Astrocyte of the spinal cord (primary cell): Measurements from ENCODE around the gene FBXL4.

Experiments
- DNase-seq: peaks from one replicate; pipeline ENCODE4 v3.0.0; 2011; ENCODE audit warnings: low read depth, low spot score
- H3K4me3 ChIP-seq: 2 replicates; pipeline ENCODE4 v1.5.1; 2011; ENCODE audit warnings: low read depth, mild to moderate bottlenecking, low read length, moderate library complexity
- CTCF ChIP-seq: IDR thresholded peaks from 2 replicates; pipeline ENCODE4 v1.5.1; 2012; ENCODE audit warnings: low read depth, mild to moderate bottlenecking, low read length, inconsistent platforms
- in situ Hi-C: cut with HindIII; loops from 2 replicates; pipeline ENCODE4 v1.10.0; 2017; ENCODE audit warnings: low sequenced_read_pairs

The FBXL4 gene

DNA sequence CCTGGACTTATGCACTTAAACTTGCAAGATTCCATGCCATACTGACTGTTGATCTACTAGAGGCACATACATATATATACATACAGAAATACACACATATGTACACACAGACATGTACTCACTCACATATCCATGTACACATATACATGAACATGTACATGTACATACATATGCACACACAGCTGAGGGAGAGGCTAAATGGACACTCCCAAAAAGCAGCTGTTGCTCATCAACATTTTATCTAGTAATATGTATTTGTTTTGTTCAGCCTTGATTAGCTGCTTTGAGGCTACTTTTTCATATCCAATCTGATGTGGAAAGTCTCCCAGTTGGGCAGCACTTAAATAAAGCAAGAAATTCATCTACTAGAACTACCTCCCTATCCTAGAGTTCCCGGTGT lies 33.7 kb upstream of the FBXL4 start:
- in situ Hi-C loops = no loop called here

DNA sequence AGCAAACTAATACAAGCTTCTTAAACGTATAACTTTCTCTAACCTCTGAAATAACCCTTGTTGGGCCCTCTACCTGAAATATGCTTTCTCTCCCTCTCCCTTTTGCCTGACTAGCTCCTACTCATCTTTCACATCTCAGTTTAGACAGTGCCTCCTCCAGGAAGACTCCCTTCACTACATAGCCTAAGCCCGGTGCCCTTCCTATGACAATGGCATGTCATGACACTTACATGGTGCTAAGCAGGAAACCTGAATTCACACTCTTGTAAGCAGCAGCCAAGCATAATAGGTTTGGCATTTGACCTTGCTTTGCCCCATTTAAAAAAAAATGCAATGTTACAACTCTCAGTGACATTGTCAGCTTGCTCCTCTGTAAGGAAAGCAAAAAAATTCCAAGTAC lies 33.1 kb upstream of the FBXL4 start:
- in situ Hi-C loops = no loop called here
- TF ChIP-seq CTCF = no peak
- no peak for DNase-seq
- H3K4me3 ChIP-seq = no peak overlapping the region

More for the DNA sequence above, 33.7 kb upstream of the FBXL4 start:
- H3K4me3 ChIP-seq = no peak overlapping the region
- no peak for TF ChIP-seq CTCF
- DNase-seq = no peak

DNA sequence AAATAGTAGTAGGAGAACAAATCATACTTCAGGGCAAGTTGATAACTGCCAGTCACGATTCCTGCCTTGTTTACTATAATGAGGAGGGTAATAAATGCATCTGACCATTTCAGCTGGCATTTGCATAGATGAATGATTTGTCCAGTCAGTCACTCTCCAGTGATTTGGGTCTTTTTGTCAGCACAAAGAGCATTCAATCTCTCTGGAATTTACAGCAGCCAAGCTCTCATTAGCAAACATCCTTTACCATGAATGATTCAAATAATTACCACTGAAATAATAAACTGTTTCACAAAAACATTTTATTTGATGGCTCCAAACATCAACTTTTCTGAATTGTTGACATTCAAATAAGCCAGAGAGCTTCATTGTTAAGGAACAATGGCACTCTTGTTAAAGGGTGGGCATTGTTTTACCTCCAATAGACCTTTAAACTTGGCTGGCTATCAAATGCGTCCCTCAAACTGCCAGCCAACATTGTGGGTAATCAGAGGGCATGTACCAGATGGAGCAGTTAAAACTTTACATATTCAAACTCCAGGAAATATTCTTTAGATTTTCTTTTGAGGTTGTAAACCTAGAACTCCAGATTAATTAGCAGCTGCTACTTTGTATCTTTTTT lies 30.0 kb upstream of the FBXL4 start:
- no peak overlapping the region for H3K4me3 ChIP-seq
- in situ Hi-C loops = no loop called here
- DNase-seq = no peak
- no peak for TF ChIP-seq CTCF

DNA sequence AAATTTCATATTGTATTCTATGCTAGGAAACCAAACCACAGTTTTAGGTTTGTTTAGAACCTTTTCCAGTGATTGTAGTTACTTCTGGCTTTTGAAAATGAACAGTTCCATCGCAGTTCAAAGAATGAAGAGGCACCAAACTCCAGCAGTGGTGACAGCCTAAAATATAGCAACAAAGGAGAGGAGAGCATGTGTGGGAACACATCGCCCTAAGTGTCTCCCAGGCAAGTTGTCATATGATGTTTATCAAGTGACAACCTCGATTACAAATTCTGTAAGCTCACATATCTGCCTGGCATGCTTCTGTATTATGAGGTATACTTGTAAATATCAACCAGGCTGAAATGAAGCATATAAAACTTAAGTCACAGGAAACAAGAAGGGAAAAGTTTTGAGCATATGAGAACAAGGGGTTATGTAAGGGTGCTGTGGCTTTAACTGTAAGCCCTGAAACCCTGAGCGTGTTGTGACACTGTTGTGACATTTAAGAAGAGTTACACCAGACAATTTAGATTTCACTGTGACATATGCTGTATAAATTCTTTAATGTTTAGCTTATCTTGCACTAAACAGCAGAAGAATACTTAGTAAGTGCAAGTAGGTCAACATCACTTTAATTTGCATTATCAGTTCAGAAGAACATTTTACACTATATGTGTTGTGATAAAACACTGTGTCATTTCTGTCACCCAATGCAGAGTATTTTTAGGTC lies 29.1 kb upstream of the FBXL4 start:
- in situ Hi-C loops = no loop called here
- DNase-seq = no peak
- no peak overlapping the region for H3K4me3 ChIP-seq
- no peak for TF ChIP-seq CTCF

DNA sequence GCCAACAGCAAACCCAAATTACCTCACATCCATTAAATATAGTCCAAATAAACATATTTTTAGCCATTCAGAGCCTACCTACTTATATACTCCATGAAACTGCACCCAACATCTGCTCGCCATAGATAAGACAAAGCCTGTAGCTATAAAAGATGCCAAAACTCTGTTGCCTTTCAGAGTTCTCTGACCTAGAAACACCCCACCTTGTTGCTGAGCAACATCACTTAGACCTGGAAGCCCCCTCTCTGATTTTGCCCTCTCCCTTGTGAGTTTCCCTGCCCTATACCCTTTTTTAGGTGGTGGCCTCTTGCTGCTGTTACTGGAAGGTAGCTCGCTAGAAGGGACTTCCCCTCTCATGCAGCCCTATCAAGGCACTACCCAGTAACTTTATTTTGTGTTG lies 27.7 kb upstream of the FBXL4 start:
- DNase-seq = no peak
- no peak for TF ChIP-seq CTCF
- no peak overlapping the region for H3K4me3 ChIP-seq
- in situ Hi-C loops = no loop called here

- no peak for DNase-seq
- in situ Hi-C loops = no loop called here
- H3K4me3 ChIP-seq = no peak overlapping the region
- TF ChIP-seq CTCF = no peak
These were observed 26.6 kb upstream of the FBXL4 start for GRCh38 chr6:98974309-98974708.
